Brain microvascular endothelial cell (primary cell): ENCODE measurements around the gene FBXW7.

ENCODE experiments used
- DNase-seq: peaks from one replicate; pipeline ENCODE4 v3.0.0-alpha.2; 2020
- H3K27ac ChIP-seq: fragments of 250-450 bp; sonication (Bioruptor Pico); 2 replicates; pipeline ENCODE4 v1.5.1; 2020; ENCODE audit warnings: mild to moderate bottlenecking, moderate library complexity
- H3K27me3 ChIP-seq: fragments of 250-450 bp; sonication (Bioruptor Pico); replicated peaks from 2 replicates; pipeline ENCODE4 v1.5.1; 2020; ENCODE audit warnings: mild to moderate bottlenecking
- H3K36me3 ChIP-seq: fragments of 250-450 bp; sonication (Bioruptor Pico); replicated peaks from 2 replicates; pipeline ENCODE4 v1.5.1; 2020; ENCODE audit warnings: mild to moderate bottlenecking
- H3K4me3 ChIP-seq: 2 replicates; pipeline ENCODE4 v1.5.1; 2011; ENCODE audit warnings: low read depth, mild to moderate bottlenecking, control low read depth, low read length, moderate library complexity
- in situ Hi-C: cut with HindIII; loops from 2 replicates; pipeline ENCODE4 v1.10.0; 2017; ENCODE audit warnings: low sequenced_read_pairs, low pct_ligation_motif_present
- TF ChIP-seq, protein P1 (sequence below): IDR thresholded peaks from 2 replicates; pipeline ENCODE4 v1.5.1; 2011; ENCODE audit warnings: low read depth, mild to moderate bottlenecking, moderate library complexity, low read length, control low read depth, inconsistent platforms; ENCODE audit errors: missing control alignments

Gene FBXW7

DNA sequence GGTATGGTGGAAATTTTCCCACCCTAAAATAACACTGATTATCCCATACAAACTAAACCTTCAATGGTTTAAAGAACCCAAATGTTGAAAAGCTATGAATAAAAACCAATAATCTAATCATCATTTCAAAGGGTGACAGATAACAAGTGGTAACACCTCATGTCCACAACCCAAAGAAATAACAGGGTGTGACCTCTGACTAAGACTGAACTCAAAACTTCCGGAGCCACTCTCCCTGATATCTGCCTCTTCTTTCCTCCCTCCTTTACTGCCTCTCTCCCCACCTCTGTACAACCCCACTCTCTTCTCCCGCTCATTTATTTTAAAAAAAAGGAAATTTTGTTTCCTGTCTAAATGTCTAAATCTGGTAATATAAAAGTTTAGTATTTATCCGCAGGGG, 11.5 kb downstream of the FBXW7 start:
- no peak for DNase-seq
- Histone ChIP-seq H3K36me3 (no peaks in the 10 kb centered on the region), H3K27me3 (no peaks in the 10 kb centered on the region), H3K4me3 (no peak overlapping the region), H3K27ac (no peak overlapping the region)
- TF ChIP-seq, protein P1, sequence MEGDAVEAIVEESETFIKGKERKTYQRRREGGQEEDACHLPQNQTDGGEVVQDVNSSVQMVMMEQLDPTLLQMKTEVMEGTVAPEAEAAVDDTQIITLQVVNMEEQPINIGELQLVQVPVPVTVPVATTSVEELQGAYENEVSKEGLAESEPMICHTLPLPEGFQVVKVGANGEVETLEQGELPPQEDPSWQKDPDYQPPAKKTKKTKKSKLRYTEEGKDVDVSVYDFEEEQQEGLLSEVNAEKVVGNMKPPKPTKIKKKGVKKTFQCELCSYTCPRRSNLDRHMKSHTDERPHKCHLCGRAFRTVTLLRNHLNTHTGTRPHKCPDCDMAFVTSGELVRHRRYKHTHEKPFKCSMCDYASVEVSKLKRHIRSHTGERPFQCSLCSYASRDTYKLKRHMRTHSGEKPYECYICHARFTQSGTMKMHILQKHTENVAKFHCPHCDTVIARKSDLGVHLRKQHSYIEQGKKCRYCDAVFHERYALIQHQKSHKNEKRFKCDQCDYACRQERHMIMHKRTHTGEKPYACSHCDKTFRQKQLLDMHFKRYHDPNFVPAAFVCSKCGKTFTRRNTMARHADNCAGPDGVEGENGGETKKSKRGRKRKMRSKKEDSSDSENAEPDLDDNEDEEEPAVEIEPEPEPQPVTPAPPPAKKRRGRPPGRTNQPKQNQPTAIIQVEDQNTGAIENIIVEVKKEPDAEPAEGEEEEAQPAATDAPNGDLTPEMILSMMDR: no peak
- in situ Hi-C loops: no loop called here

- Histone ChIP-seq H3K4me3 (no peak overlapping the region), H3K27me3 (no peaks in the 10 kb centered on the region), H3K36me3 (no peaks in the 10 kb centered on the region), H3K27ac (no peak overlapping the region)
- TF ChIP-seq, protein P1: no peak
- in situ Hi-C loops: no loop called here
- no peak for DNase-seq
Observed at GRCh38 chr4:152523731-152524130, 12.2 kb downstream of the FBXW7 start.

GRCh38 chr4:152522754-152523153, 13.1 kb downstream of the FBXW7 start:
- Histone ChIP-seq H3K27me3 (no peaks in the 10 kb centered on the region), H3K27ac (no peak overlapping the region), H3K4me3 (no peak overlapping the region), H3K36me3 (no peaks in the 10 kb centered on the region)
- TF ChIP-seq, protein P1: no peak
- DNase-seq: no peak
- in situ Hi-C loops: no loop called here

- Histone ChIP-seq H3K27me3 (no peaks in the 10 kb centered on the region), H3K36me3 (no peaks in the 10 kb centered on the region), H3K4me3 (no peak overlapping the region), H3K27ac (no peak overlapping the region)
- TF ChIP-seq, protein P1: no peak
- in situ Hi-C loops: no loop called here
- DNase-seq: no peak
Observed at GRCh38 chr4:152522245-152522644, 13.6 kb downstream of the FBXW7 start.

DNA sequence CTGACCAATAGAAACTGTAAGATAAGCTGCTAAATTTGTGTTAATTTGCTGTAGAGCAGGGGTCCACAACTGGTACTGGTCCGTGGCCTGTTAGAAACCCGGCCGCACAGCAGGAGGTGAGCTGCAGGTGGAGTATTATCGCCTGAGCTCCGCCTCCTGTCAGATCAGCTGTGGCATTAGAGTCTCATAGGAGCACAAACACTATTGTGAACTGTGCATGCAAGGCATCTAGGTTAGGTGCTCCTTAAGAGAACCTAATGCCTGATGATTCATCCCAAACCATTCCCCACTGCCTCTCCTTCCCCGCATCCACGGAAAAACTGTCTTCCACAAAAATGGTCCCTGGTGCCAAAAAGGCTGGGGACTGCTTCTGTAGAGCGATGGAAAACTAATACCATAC, 19.7 kb downstream of the FBXW7 start:
- no peaks in the 10 kb centered on the region for H3K27me3 ChIP-seq
- H3K4me3 ChIP-seq: no peak overlapping the region
- no peaks in the 10 kb centered on the region for H3K36me3 ChIP-seq
- H3K27ac ChIP-seq: peak overlapping the region; percentile 16
- DNase-seq: no peak
- TF ChIP-seq, protein P1: no peak
- in situ Hi-C loops: no loop called here

DNA sequence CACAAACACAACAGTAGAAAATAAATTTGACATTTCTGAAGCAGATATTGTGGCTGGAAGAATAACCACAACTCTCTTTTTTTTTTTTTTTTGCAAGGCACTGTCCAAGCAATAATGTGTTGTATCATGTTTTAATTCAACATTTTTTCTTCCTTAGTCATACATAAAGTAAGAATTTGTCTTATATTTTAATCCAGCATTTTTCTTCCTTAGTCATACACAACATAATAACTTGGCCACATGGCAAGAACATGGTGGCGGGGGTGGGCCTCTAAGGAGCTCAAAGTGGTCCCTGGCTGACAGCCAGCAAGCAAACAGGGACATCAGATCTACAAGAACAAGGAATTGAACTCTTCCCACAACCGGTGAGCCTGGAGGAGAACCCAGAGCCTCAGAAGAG, 20.2 kb downstream of the FBXW7 start:
- in situ Hi-C loops: no loop called here
- TF ChIP-seq, protein P1: no peak
- Histone ChIP-seq H3K4me3 (no peak overlapping the region), H3K27ac (peak overlapping the region; percentile 16), H3K36me3 (no peaks in the 10 kb centered on the region), H3K27me3 (no peaks in the 10 kb centered on the region)
- peak; percentile 40 for DNase-seq
